Activated T-helper 2 cell treated with anti-CD3 and anti-CD28 coated beads, Interferon-gamma antibody, Interleukin-2, Interleukin-4, amounts not matched to agents 10 μg/mL and 5 μg/mL and 100 μg/mL, durations not matched to agents 14 hours and 24 hours and 36 hours (primary cell): Measurements from ENCODE around the gene CISD3. TPM values are rescaled to one million over a fixed set of nuclear protein-coding genes. Genes with fewer than 3 reads are reported as not detected.
A peak's percentile ranks its signal among the peaks of the same experiment; 100 is the strongest.

ENCODE experiments used
- DNase-seq: peaks from one replicate; pipeline ENCODE4 v3.0.0; 2021; ENCODE audit warnings: low spot score
- H3K27ac Mint-ChIP-seq: one replicate; pipeline ENCODE4 v1.8.0; 2021; ENCODE audit warnings: mixed read lengths
- H3K27me3 Mint-ChIP-seq: one replicate; pipeline ENCODE4 v1.8.0; 2021; ENCODE audit warnings: low read depth, mixed read lengths
- H3K36me3 Mint-ChIP-seq: one replicate; pipeline ENCODE4 v1.8.0; 2021; ENCODE audit warnings: low read depth, mixed read lengths
- H3K4me1 Mint-ChIP-seq: one replicate; pipeline ENCODE4 v1.8.0; 2021; ENCODE audit warnings: low read depth, mixed read lengths
- H3K4me3 Mint-ChIP-seq: one replicate; pipeline ENCODE4 v1.8.0; 2021; ENCODE audit warnings: low read depth, mild to moderate bottlenecking, moderate library complexity, mixed read lengths
- H3K9me3 Mint-ChIP-seq: one replicate; pipeline ENCODE4 v1.8.0; 2021; ENCODE audit warnings: mixed read lengths
- intact Hi-C: fragments of 100-400 bp; cut with micrococcal nuclease; formaldehyde crosslinking; loops from one replicate; pipeline ENCODE4 v1.15.1; 2023
- total RNA-seq: library from RNA; stranded (reverse); gene quantifications from 2 replicates; pipeline ENCODE4 v1.2.3, GENCODE V29; 2022

CISD3 gene
- total RNA-seq, 1 donor from 2014 or later, result 32.2 TPM

DNA sequence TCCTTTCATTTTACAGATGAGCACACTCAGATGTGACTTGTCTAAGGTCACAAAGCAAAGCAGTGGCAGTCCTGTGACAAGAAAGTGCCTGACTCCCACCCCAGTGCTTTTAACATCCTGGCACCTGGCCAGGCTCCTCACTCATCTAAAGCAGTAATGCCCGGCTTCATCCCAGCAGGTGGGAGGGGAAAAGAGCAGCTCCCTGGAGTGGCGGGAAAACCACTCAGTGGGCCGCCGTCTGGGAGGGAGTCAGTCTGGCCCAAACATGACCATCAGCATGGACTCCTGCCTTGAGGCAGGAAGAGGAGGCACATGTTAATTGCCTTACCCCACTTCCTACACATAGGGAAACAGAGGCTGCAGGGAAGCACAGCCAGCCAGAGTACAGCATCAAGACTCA lies 15.4 kb downstream of the CISD3 start:
- no peak overlapping the region for H3K27ac Mint-ChIP-seq
- no peaks in the 10 kb centered on the region for H3K9me3 Mint-ChIP-seq
- peak overlapping the region; percentile 19 for H3K4me3 Mint-ChIP-seq
- peaks cover 21% of the 10 kb centered on the region for H3K27me3 Mint-ChIP-seq
- intact Hi-C loops, result no loop called here
- peaks cover 28% of the 10 kb centered on the region for H3K4me1 Mint-ChIP-seq
- no peaks in the 10 kb centered on the region for H3K36me3 Mint-ChIP-seq
- DNase-seq, result no peak

DNA sequence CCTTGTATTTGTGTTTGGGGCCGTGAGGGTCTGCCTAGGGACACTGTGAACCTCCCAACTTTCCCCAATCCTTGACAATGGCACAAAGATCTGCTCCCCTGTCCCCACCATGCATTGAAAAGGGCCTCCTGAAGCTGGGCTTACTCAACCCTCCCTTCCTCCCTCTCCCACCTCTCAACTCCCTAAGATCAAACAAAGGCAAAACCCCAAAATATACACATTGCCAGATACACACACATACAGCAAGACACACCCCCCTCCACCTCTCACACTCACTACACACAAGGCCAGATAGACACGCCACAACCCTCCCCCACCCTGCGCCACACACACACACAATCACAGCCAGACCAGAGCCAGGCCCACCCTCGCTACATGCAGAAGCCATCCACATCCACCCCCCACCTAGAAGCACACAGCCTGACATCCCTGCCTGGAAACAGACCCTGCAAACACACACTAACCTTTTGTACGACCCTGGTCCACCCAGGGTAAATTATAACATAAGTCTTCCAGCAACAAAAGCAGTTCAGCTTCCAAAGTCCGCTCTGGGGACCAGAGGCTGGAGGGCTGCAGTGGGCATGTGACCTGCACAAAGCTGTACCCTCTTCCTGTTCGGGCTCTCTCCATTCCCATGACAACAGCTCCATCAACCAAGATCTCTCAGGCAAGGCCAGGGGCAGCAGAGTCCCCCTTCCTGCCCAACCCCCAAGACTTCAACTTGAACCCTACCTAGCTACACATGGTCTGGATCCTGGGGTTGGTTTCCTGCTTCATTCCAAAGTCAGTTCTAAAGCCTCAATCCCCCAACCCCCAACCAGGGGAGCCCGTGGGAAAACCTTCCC lies 16.1 kb downstream of the CISD3 start:
- no peak overlapping the region for H3K27ac Mint-ChIP-seq
- peak overlapping the region; percentile 75 for H3K4me3 Mint-ChIP-seq
- no peaks in the 10 kb centered on the region for H3K9me3 Mint-ChIP-seq
- DNase-seq, result no peak
- no peaks in the 10 kb centered on the region for H3K36me3 Mint-ChIP-seq
- peaks cover 27% of the 10 kb centered on the region for H3K27me3 Mint-ChIP-seq
- H3K4me1 Mint-ChIP-seq, result peaks cover 34% of the 10 kb centered on the region
- intact Hi-C loops, result no loop called here

DNA sequence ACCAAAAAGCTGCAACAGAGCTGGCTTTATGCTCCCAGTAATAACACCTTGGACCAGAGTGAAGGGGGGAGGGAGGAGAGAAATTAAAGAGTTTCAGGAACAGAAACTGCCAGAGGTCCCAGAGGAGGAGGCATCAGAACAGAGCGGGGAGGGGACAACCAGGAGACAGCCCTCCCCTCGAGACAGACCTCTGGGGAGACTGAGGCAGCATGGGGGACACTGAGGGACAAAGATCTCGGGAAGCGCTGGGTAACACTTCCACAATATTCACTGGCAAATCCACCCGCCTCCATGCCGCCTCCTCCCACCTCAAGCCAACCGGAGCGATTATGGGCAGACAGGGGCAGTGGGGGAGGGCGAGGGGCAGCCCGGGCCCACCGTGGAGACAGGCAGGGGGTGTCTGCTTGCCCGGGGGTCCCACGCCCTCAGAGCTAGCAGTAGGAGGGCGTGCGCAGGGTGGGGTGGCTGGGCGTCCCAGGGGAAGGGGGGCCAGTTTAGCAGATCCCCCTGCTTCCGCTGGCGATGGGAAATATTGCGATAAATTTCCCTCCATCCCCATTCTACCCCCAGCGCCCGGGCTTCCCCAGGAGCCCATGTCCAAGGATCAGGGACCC lies 16.8 kb downstream of the CISD3 start:
- peaks cover 41% of the 10 kb centered on the region for H3K4me1 Mint-ChIP-seq
- H3K9me3 Mint-ChIP-seq, result no peaks in the 10 kb centered on the region
- H3K27me3 Mint-ChIP-seq, result peaks cover 28% of the 10 kb centered on the region
- H3K36me3 Mint-ChIP-seq, result no peaks in the 10 kb centered on the region
- peak overlapping the region; percentile 75 for H3K4me3 Mint-ChIP-seq
- no peak overlapping the region for H3K27ac Mint-ChIP-seq
- no peak for DNase-seq
- intact Hi-C loops, result no loop called here

DNA sequence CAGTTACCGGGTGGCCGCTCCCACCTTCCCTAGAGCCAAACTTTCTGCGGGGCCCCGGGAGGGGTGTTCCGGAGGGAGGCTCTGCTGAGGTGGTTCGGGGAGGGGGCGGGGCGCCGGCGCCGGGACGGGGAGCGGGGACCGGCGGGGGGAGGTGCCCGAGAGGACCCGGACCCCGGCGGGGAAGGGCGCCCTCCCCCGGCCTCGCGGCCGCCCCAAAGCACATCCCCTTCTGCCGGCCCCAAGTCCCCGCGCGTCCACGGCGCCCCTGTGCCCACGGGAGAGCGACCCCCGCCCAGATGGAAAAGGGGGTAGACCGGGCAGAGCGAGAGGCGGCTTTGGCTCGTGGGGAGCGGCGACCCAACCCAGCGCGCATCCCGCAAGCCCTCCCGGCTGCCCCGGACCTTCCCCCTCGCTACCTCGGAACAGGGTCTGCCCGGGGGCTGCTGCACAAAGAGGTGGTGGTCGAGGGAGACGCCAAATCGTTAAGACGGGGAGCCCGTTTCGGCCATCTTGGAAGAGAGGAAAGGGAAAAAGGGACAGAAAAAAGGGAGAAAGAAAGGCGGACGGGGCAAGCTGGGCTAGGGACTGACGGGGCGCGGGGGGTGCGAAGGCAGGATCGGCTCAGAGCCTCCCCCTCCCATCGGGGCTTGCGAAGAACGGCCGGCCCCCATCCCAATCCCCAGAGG lies 17.5 kb downstream of the CISD3 start:
- Mint-ChIP-seq H3K9me3 (no peaks in the 10 kb centered on the region), H3K36me3 (peaks cover 2% of the 10 kb centered on the region), H3K4me1 (peaks cover 39% of the 10 kb centered on the region), H3K27me3 (peaks cover 28% of the 10 kb centered on the region), H3K27ac (no peak overlapping the region), H3K4me3 (peak overlapping the region; percentile 80)
- DNase-seq, result no peak
- intact Hi-C loops, result no loop called here

DNA sequence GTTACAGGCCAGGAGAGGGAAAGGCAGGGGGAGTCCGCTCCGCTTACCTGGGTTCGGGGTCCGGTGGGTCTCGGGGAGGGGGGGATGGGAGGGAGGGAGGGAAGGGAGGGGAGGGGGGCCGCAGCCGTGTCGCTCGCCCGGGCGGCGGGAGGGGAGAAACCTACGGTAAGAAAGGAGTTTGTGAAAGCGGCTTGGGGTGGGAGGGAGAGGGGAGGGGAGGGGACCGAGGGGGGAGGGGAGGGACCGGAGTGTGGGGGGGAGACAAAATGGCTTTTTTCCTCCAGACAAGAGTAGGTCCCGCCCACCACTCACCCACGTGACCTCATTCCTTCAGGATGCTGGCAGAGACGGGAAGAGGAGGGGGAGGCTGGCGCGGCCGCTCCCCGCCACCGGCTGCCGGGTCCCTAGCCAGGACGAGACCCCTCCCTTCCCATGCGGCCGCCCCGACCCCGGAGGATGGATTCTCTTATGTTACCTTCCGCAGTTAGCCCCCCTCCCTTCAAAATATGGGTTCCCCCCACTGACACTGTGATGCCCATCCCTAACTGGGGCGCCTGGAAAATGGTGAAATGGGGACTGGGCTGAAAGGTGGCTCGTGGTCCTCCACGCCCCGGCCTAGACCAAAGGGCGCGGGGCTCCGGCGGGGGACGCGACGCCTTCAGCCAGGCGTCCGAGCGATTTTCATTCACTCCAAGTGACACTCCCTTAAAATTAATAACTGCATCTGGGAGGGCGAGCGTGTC lies 18.2 kb downstream of the CISD3 start, which contains the start of gene PCGF2:
Gene PCGF2 (minus strand): TSS at position 188 of the 743 bp plus-strand sequence. CDS start 7,934 bp downstream, outside the sequence.
- intact Hi-C loops, result no loop called here
- no peak within 1 kb of the TSS for H3K27ac Mint-ChIP-seq
- H3K4me3 Mint-ChIP-seq, result peak within 1 kb of the TSS; percentile 100
- no peaks in the 10 kb centered on the region for H3K9me3 Mint-ChIP-seq
- peaks cover 28% of the 10 kb centered on the region for H3K27me3 Mint-ChIP-seq
- DNase-seq, result no peak
- peaks cover 6% of the 10 kb centered on the region for H3K36me3 Mint-ChIP-seq
- H3K4me1 Mint-ChIP-seq, result peaks cover 37% of the 10 kb centered on the region

DNA sequence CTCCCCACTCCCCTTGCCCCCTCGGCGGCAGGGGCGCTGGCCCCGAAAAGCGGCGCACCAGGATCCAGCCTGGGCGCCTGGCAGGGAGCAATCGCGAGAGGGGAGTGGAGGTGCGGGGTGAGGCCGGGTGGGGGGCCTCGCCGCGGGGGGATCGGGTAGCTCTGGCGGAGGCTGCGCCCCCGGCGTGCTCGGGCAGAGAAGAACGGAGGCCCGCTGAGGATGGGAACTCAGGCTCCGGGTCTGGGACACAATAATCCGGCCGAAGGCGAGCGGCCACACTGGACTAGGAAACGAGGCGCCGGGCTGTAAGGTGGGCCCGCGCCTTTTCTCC lies 18.7 kb downstream of the CISD3 start:
- Mint-ChIP-seq H3K4me3 (peak overlapping the region; percentile 65), H3K9me3 (no peaks in the 10 kb centered on the region), H3K4me1 (peaks cover 38% of the 10 kb centered on the region), H3K36me3 (peaks cover 10% of the 10 kb centered on the region), H3K27me3 (peaks cover 28% of the 10 kb centered on the region), H3K27ac (no peak overlapping the region)
- DNase-seq, result no peak
- intact Hi-C loops, result no loop called here

DNA sequence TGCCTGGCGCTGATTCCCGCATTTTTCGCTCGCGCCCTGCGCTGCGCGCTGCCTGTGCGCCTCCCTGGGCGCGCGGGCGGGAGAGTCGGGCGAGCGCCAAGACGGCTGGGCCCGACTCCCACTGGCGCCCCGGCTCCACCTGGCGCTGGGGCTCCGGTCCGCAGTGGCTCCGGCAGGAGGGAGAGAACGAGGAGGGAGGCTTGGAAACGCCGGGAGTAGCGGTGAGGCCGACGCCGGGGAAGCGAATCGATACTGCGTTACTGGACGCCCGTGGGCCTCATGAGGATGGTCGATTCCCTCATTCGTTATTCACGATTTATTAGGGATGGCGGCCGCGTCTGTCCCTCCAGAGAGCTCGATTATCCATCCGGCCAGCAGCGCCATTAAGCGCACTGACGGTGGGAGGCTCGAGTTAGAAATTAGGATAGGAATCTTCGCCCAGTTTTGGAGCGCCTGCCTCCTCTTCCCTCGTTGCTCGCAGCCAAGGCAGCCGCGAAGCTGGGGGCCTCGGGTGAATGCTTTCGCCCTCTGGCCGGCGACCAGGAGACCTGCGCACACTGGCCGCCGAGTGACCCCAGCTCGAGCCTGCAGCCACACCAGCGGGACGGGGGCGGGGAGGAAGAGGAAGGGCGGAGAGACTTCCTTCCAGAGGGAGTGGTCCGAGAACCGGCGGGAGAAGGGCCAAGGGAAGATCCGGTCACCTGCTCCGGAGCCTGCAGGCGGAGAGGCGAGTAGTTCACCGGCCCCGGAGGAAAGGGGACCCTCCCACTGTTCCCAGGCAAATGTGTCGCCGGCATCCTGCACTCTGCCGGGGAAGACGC lies 19.3 kb downstream of the CISD3 start:
- Mint-ChIP-seq H3K4me1 (peaks cover 40% of the 10 kb centered on the region), H3K36me3 (peaks cover 14% of the 10 kb centered on the region), H3K4me3 (peak overlapping the region; percentile 100), H3K27ac (no peak overlapping the region), H3K27me3 (peaks cover 28% of the 10 kb centered on the region), H3K9me3 (no peaks in the 10 kb centered on the region)
- DNase-seq, result no peak
- intact Hi-C loops, result loop anchor here (5.0 kb wide), 3 partner anchors 118 to 403 kb away; partner anchors contain the start of gene PLXDC1

DNA sequence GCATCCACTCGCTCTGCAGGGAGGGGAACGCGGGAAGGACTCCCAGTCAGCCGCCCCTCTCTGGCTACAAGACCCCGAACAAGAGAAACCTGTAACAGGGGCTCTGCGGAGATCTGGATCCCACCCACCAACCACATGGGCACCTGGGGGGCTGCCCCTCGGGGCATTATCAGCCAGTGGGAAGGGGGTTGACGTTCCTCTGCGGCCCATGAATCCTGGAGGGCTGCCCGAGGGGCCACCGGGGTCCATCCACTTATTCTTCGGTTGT lies 19.8 kb downstream of the CISD3 start:
- peaks cover 26% of the 10 kb centered on the region for H3K27me3 Mint-ChIP-seq
- DNase-seq, result no peak
- H3K27ac Mint-ChIP-seq, result no peak overlapping the region
- H3K4me1 Mint-ChIP-seq, result peaks cover 43% of the 10 kb centered on the region
- intact Hi-C loops, result loop anchor here (5.0 kb wide), 3 partner anchors 117 to 402 kb away; partner anchors contain the start of gene PLXDC1
- H3K36me3 Mint-ChIP-seq, result peaks cover 18% of the 10 kb centered on the region
- peak overlapping the region; percentile 100 for H3K4me3 Mint-ChIP-seq
- H3K9me3 Mint-ChIP-seq, result no peaks in the 10 kb centered on the region

DNA sequence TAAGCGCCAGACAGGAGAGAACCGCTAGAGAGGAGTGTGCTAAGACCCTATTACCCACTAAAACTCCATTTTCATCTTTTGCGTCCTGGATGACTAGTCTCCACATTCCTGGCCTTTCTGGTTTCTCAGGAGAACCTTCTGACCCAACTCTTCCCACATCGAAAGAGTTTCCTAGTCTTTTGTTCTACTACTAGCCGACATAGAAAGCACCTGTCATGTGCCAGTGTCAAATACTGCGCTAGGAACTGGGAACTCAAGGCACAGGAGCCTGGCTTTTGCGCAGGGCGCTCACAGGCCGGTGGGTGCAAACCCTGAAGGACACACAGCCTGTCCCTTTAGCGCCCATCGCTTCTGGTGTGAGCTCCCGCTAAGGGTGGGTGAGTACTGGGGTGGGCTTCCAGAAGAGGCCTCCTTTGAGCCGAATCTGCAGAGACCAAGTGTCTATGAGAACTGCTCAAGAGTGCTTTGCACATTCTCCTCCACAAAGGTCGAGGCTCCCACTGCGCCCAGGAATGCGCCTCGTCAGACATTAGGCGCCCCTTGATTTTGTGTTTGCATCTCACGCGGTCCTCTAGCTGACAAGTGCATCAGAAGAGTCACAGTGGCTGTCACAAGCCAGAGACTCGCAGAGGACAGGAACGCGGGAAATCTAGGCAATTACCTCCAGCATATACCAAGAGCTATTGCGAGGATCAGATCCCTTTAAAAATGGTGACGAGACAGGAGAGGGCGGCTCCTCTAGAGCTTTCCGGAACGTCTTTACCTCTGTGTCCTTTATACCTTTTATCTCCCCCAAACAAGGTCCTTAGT lies 20.4 kb downstream of the CISD3 start:
- DNase-seq, result no peak
- intact Hi-C loops, result loop anchor here (5.0 kb wide), 3 partner anchors 117 to 402 kb away; partner anchors contain the start of gene PLXDC1
- Mint-ChIP-seq H3K9me3 (no peaks in the 10 kb centered on the region), H3K4me3 (peak overlapping the region; percentile 100), H3K36me3 (peaks cover 21% of the 10 kb centered on the region), H3K27ac (peak overlapping the region; percentile 1), H3K27me3 (peaks cover 26% of the 10 kb centered on the region), H3K4me1 (peaks cover 43% of the 10 kb centered on the region)

DNA sequence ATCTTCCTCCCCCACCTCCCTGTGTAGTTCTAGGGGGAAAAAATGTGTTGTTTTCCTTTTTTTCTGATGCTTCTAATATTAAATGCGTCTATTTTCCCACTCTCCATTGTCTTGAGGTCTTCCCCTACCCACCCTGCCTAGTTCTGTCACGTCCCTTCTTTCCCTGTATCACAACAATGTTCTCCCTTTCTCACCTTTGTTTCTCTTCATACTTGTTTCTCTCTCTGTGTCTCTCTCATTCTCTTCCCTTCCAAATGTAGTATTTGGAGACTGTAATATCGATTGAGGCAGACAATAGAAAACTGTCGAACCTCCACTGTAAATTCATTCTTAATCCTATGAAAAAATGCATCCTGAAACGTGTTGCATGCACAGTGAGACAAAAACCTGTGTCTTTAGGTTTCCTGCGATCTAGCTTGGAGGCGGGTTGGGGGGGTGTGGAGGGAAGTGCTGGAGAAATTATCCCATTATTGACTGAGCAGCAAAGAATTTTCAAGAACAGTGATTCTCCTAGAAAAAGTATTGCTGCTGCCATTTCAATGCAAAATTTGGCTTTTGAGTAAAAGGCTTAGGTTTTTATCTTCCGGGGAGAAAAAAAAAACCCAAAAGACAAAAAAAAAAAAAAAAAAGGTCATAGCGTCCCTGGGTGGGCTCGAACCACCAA lies 21.1 kb downstream of the CISD3 start:
- Mint-ChIP-seq H3K27ac (peak overlapping the region; percentile 99), H3K4me1 (peaks cover 38% of the 10 kb centered on the region), H3K27me3 (peaks cover 22% of the 10 kb centered on the region), H3K4me3 (peak overlapping the region; percentile 100), H3K36me3 (peaks cover 28% of the 10 kb centered on the region), H3K9me3 (no peaks in the 10 kb centered on the region)
- intact Hi-C loops, result loop anchor here (5.0 kb wide), 3 partner anchors 116 to 401 kb away; partner anchors contain the start of gene PLXDC1
- DNase-seq, result no peak

DNA sequence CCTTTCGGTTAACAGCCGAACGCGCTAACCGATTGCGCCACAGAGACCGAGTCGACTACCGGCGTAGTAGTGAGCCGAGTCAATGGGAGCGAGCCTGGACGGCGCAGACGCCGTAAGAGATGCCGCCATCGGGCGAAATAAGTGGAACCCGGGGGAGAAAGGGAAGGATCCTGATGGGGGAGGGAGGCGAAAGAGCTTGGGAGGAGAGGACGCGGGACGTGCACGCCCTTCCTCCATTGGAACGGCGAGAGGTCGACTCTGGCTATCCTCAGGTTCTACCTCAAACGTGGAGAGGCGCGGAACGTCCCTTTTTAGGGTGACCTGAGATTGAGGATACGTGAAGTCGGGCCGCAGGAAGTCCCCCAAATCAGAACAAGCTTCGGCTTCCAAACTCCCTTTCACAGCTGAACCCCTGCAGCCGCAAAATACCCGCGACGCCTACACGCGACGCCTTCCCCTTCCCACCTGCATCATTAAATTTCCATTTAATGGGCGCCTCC lies 21.7 kb downstream of the CISD3 start:
- peak; percentile 83 for DNase-seq
- no peaks in the 10 kb centered on the region for H3K9me3 Mint-ChIP-seq
- H3K27ac Mint-ChIP-seq, result peak overlapping the region; percentile 99
- intact Hi-C loops, result loop anchor here (1.0 to 5.0 kb wide), 8 partner anchors 47 to 447 kb away; partner anchors contain the start of genes CWC25, EPOP, PIP4K2B and PLXDC1
- H3K27me3 Mint-ChIP-seq, result peaks cover 16% of the 10 kb centered on the region
- H3K4me1 Mint-ChIP-seq, result peaks cover 32% of the 10 kb centered on the region
- H3K36me3 Mint-ChIP-seq, result peaks cover 31% of the 10 kb centered on the region
- peak overlapping the region; percentile 100 for H3K4me3 Mint-ChIP-seq
